Pancreas (tissue), 10 donors: ENCODE results near the gene EPC2. TPM values are rescaled to one million over a fixed set of nuclear protein-coding genes. Genes with fewer than 3 reads are reported as not detected.

Experiments used
- ATAC-seq, 4 donors: fragments of 200-7000 bp; cut with Tn5 transposase; one replicate each; pipeline versions ENCODE4 v1.8.0 to v1.9.1; 2020; ENCODE audit warnings: mild to moderate bottlenecking in 4 of 4, moderate library complexity in 4 of 4
- DNase-seq, 6 donors: peaks; one replicate each; pipeline ENCODE4 v3.0.0-alpha.2; 2020
- FAIRE-seq: peaks from 2 replicates; lab custom pipeline; 2012; peaks lifted over from hg19 to GRCh38; lab: Jason Lieb, UNC
- H3K27ac ChIP-seq, 4 donors: fragments of 200-600 bp; sonication (generic); 1 replicate in 3 of 4; 2 replicates in 1 of 4; pipeline versions ENCODE4 v1.5.0 to v1.8.0; 2020
- H3K27me3 ChIP-seq, 4 donors: fragments of 200-600 bp; one replicate each; pipeline ENCODE4 v1.8.0; 2021
- H3K36me3 ChIP-seq, 3 donors: fragments of 200-600 bp; sonication (generic) in 1 of 3; one replicate each; pipeline versions ENCODE4 v1.5.0 to v1.8.0; 2020 to 2021
- H3K4me1 ChIP-seq, 3 donors: fragments of 200-600 bp; one replicate each; pipeline ENCODE4 v1.8.0; 2021
- H3K4me3 ChIP-seq, 4 donors: fragments of 200-600 bp; sonication (generic) in 2 of 4; one replicate each; pipeline versions ENCODE4 v1.5.0 to v1.8.0; 2020 to 2021
- H3K9me3 ChIP-seq, 4 donors: fragments of 200-600 bp; one replicate each; pipeline ENCODE4 v1.8.0; 2021
- WGBS, 2 donors: extraction: QIAGEN DNeasy Blood & Tissue Kit; methylation state at CpG; one replicate each; pipeline ENCODE4 v1.1.7; 2013; 5-methylcytosine and 5-hydroxymethylcytosine counted together
- intact Hi-C, 3 donors: fragments of 100-400 bp; cut with DNase I; formaldehyde crosslinking; loops; one replicate each; pipeline versions ENCODE4 v1.11.1 to v1.14.2; 2022
- polyA plus RNA-seq, 2 donors: library from polyadenylated mRNA; stranded (reverse); fragments of 200-250 nt; gene quantifications; one replicate each; pipeline ENCODE4 v1.2.3, GENCODE V29; 2013
- total RNA-seq, 6 donors: library from RNA; stranded (reverse); fragmentation: NEBNext Ultra II Directional in 4 of 6; extraction: Animal tissue kit (Norgen Biotek cat#: 25700) in 4 of 6; gene quantifications; one replicate each; pipeline versions ENCODE4 v1.2.1 to v1.2.4, GENCODE V29; 2021 to 2023
- TF ChIP-seq, protein P1 (sequence below), 4 donors: fragments of 200-600 bp; sonication (generic) in 3 of 4; IDR thresholded peaks; one replicate each; pipeline versions ENCODE4 v1.5.0 to v1.8.0; 2021; ENCODE audit warnings: antibody characterized with exemption in 4 of 4
- donor health status: healthy with polysubstance abuse.
- donor health status: DM: no; HTN: no; CAD: no; lungs with moderate emphysema.
- donor health status: DM: no; HTN: no; CAD: no.
- donor health status: control.
- donor health status: control.
- donor health status: Bipolar disorder and iron deficiency.
- donor health status: DM: yes; HTN: yes; CAD: no.
- donor health status: DM: no; HTN: no; CAD: no.
- donor health status: DM: no; HTN: no; CAD: no.
- donor health status: DM: yes; HTN: yes; CAD: no.

The EPC2 gene, protein sequence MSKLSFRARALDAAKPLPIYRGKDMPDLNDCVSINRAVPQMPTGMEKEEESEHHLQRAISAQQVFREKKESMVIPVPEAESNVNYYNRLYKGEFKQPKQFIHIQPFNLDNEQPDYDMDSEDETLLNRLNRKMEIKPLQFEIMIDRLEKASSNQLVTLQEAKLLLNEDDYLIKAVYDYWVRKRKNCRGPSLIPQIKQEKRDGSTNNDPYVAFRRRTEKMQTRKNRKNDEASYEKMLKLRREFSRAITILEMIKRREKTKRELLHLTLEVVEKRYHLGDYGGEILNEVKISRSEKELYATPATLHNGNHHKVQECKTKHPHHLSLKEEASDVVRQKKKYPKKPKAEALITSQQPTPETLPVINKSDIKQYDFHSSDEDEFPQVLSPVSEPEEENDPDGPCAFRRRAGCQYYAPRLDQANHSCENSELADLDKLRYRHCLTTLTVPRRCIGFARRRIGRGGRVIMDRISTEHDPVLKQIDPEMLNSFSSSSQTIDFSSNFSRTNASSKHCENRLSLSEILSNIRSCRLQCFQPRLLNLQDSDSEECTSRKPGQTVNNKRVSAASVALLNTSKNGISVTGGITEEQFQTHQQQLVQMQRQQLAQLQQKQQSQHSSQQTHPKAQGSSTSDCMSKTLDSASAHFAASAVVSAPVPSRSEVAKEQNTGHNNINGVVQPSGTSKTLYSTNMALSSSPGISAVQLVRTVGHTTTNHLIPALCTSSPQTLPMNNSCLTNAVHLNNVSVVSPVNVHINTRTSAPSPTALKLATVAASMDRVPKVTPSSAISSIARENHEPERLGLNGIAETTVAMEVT
- 10 to 100 TPM; 10.1 to 17.7 (median 13.0) TPM for total RNA-seq
- polyA plus RNA-seq = 1 to 10 TPM; 3.1 to 9.1 TPM

GRCh38 chr2:148643998-148644882, at the start of gene EPC2:
Gene EPC2 (plus strand): TSS chr2:148644751. CDS start chr2:148645018, 267 bp downstream.
- H3K36me3 ChIP-seq = no peaks in the 10 kb centered on the region
- peaks cover 0 to 8% (median 0%) of the 10 kb centered on the region in 3 donors for H3K4me1 ChIP-seq
- peak; percentile 88 to 96 (median 90) for DNase-seq
- intact Hi-C loops = no loop called here
- FAIRE-seq = no peak
- H3K27ac ChIP-seq = peak within 1 kb of the TSS; percentile 99 to 100 (median 100)
- 0 to 1% methylated on average over 46 to 94 of the region's 94 CpGs for WGBS, 2 donors
- H3K4me3 ChIP-seq = peak within 1 kb of the TSS; percentile 78 to 88 (median 84)
- TF ChIP-seq, protein P1, sequence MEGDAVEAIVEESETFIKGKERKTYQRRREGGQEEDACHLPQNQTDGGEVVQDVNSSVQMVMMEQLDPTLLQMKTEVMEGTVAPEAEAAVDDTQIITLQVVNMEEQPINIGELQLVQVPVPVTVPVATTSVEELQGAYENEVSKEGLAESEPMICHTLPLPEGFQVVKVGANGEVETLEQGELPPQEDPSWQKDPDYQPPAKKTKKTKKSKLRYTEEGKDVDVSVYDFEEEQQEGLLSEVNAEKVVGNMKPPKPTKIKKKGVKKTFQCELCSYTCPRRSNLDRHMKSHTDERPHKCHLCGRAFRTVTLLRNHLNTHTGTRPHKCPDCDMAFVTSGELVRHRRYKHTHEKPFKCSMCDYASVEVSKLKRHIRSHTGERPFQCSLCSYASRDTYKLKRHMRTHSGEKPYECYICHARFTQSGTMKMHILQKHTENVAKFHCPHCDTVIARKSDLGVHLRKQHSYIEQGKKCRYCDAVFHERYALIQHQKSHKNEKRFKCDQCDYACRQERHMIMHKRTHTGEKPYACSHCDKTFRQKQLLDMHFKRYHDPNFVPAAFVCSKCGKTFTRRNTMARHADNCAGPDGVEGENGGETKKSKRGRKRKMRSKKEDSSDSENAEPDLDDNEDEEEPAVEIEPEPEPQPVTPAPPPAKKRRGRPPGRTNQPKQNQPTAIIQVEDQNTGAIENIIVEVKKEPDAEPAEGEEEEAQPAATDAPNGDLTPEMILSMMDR (IDR thresholded peaks at IDR 0.05) = no peak
- ATAC-seq = peak; percentile 84 to 90 (median 88)
- H3K9me3 ChIP-seq = no peaks in the 10 kb centered on the region
- no peaks in the 10 kb centered on the region for H3K27me3 ChIP-seq

- WGBS, 2 donors = 81 to 86% methylated on average over 4 of the region's 4 CpGs
- intact Hi-C loops = no loop called here
- no peaks in the 10 kb centered on the region for H3K4me1 ChIP-seq
- FAIRE-seq (no peak), ATAC-seq (no peak), DNase-seq (no peak)
- H3K36me3 ChIP-seq = no peaks in the 10 kb centered on the region
- no peaks in the 10 kb centered on the region for H3K9me3 ChIP-seq
- TF ChIP-seq, protein P1 (IDR thresholded peaks at IDR 0.05) = no peak
- H3K27ac ChIP-seq = no peak overlapping the region
- no peaks in the 10 kb centered on the region for H3K27me3 ChIP-seq
- H3K4me3 ChIP-seq = no peak overlapping the region
These were observed 48.5 kb upstream of the EPC2 start for GRCh38 chr2:148596018-148596417.

- FAIRE-seq (no peak), DNase-seq (no peak), ATAC-seq (no peak)
- H3K4me1 ChIP-seq = no peaks in the 10 kb centered on the region
- no peak overlapping the region for H3K4me3 ChIP-seq
- TF ChIP-seq, protein P1 (IDR thresholded peaks at IDR 0.05) = no peak
- intact Hi-C loops = no loop called here
- no peak overlapping the region for H3K27ac ChIP-seq
- no peaks in the 10 kb centered on the region for H3K36me3 ChIP-seq
- WGBS, 2 donors = 58 to 67% methylated on average over 4 of the region's 4 CpGs
- H3K27me3 ChIP-seq = no peaks in the 10 kb centered on the region
- no peaks in the 10 kb centered on the region for H3K9me3 ChIP-seq
These were observed 45.2 kb upstream of the EPC2 start for GRCh38 chr2:148599109-148599991.

DNA sequence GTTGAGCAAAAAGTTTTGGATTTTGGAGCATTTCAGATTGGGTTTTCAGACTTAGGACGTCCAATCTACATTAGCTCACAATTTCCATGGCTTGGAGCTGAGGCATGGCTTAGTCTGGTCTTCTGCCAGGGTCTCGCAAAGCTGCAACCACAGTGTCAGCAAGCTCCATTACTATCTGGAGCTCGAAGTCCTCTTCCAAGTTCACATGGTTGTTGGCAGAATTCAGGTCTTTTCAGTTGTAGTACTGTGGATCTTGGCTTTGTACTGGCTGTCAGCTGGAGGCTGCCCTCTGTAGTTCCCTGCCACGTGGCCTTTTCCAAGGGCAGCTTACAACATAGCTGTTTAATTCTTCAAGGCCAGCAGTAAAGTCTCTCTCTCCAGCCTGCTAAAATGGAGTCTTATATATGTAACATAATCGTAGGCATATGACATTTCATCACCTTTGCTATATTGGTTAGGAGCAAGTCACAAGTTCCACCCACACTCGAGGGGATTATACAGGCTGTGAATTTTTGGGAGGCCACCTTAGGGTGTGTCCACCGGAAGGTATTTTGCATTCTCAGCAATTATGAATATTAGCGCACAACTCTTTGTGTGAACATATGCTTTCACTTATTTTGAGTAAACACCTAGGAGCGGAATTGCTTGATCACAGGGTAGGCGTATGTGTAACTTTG, 41.5 kb upstream of the EPC2 start:
- Histone ChIP-seq H3K9me3 (no peaks in the 10 kb centered on the region), H3K4me1 (no peaks in the 10 kb centered on the region), H3K4me3 (no peak overlapping the region), H3K36me3 (no peaks in the 10 kb centered on the region), H3K27ac (no peak overlapping the region), H3K27me3 (no peaks in the 10 kb centered on the region)
- 73 to 74% methylated on average over 10 of the region's 10 CpGs for whole genome bisulfite sequencing, 2 donors
- TF ChIP-seq, protein P1 (IDR thresholded peaks at IDR 0.05) = no peak
- FAIRE-seq (no peak), ATAC-seq (no peak), DNase-seq (no peak)
- intact Hi-C loops = no loop called here
